ENCODE results near the gene RELL1. TPM values are rescaled to one million over a fixed set of nuclear protein-coding genes. Genes with fewer than 3 reads are reported as not detected.

Gene RELL1
- polyA plus RNA-seq, 1 donor from 2014 or later = 0.47 TPM

- H3K27me3 ChIP-seq (ENCODE audit: insufficient read depth, low read depth, low read length) = no peaks in the 10 kb centered on the region
- H3K27ac ChIP-seq (ENCODE audit: low read length) = no peak overlapping the region
- H3K9me2 ChIP-seq (ENCODE audit: insufficient read depth, low read length) = no peaks in the 10 kb centered on the region
- H2AFZ ChIP-seq (ENCODE audit: low read depth, low read length) = no peak overlapping the region
- no peaks in the 10 kb centered on the region for H4K20me1 ChIP-seq (ENCODE audit: insufficient read depth)
- no peak for TF ChIP-seq POLR2AphosphoS5 (IDR thresholded peaks at IDR 0.05)
- no peak for TF ChIP-seq CTCF (IDR thresholded peaks at IDR 0.05; ENCODE audit: poor library complexity, severe bottlenecking)
- TF ChIP-seq TAF1 (IDR thresholded peaks at IDR 0.05; ENCODE audit: low read depth) = no peak
- TF ChIP-seq EP300 (conservative IDR thresholded peaks at IDR 0.05; ENCODE audit: poor library complexity, severe bottlenecking) = no peak
- no peaks in the 10 kb centered on the region for H3F3A ChIP-seq (ENCODE audit: insufficient read depth, low read length, poor library complexity, severe bottlenecking)
- H3K4me2 ChIP-seq (ENCODE audit: low read length) = no peak overlapping the region
- H3K4me3 ChIP-seq (ENCODE audit: low read length) = no peak overlapping the region
- H3K79me2 ChIP-seq (replicated peaks; ENCODE audit: insufficient read depth, low read length) = no peaks in the 10 kb centered on the region
- H3K9me3 ChIP-seq (ENCODE audit: low read length) = no peaks in the 10 kb centered on the region
- no peaks in the 10 kb centered on the region for H3K36me3 ChIP-seq (ENCODE audit: insufficient read depth, low read length)
- H3K9ac ChIP-seq (ENCODE audit: low read length) = no peak overlapping the region
These were observed 118.3 kb downstream of the RELL1 start for GRCh38 chr4:37567836-37568235.

- no peaks in the 10 kb centered on the region for H3K79me2 ChIP-seq (replicated peaks; ENCODE audit: insufficient read depth, low read length)
- no peak overlapping the region for H3K4me3 ChIP-seq (ENCODE audit: low read length)
- no peaks in the 10 kb centered on the region for H3K27me3 ChIP-seq (ENCODE audit: insufficient read depth, low read depth, low read length)
- TF ChIP-seq POLR2AphosphoS5 (IDR thresholded peaks at IDR 0.05) = no peak
- no peak for TF ChIP-seq TAF1 (IDR thresholded peaks at IDR 0.05; ENCODE audit: low read depth)
- no peak for TF ChIP-seq MXI1 (conservative IDR thresholded peaks at IDR 0.05; ENCODE audit: poor library complexity, severe bottlenecking)
- no peak for TF ChIP-seq REST (IDR thresholded peaks at IDR 0.05; ENCODE audit: borderline replicate concordance)
- no peak for TF ChIP-seq RAD21 (conservative IDR thresholded peaks at IDR 0.05)
- TF ChIP-seq CTCF (IDR thresholded peaks at IDR 0.05; ENCODE audit: poor library complexity, severe bottlenecking) = no peak
- TF ChIP-seq EP300 (conservative IDR thresholded peaks at IDR 0.05; ENCODE audit: poor library complexity, severe bottlenecking) = no peak
- no peak for TF ChIP-seq EZH2 (IDR thresholded peaks at IDR 0.05; ENCODE audit: borderline replicate concordance, insufficient read depth, low read length, poor library complexity, severe bottlenecking)
- no peak for TF ChIP-seq SMC3 (conservative IDR thresholded peaks at IDR 0.05; ENCODE audit: poor library complexity)
- H3K4me2 ChIP-seq (ENCODE audit: low read length) = no peak overlapping the region
- no peaks in the 10 kb centered on the region for H4K20me1 ChIP-seq (ENCODE audit: insufficient read depth)
- H3K9me3 ChIP-seq (ENCODE audit: low read length) = no peaks in the 10 kb centered on the region
- no peaks in the 10 kb centered on the region for H3K9me2 ChIP-seq (ENCODE audit: insufficient read depth, low read length)
- no peak overlapping the region for H3K27ac ChIP-seq (ENCODE audit: low read length)
- no peak overlapping the region for H2AFZ ChIP-seq (ENCODE audit: low read depth, low read length)
- no peaks in the 10 kb centered on the region for H3K36me3 ChIP-seq (ENCODE audit: insufficient read depth, low read length)
- no peaks in the 10 kb centered on the region for H3F3A ChIP-seq (ENCODE audit: insufficient read depth, low read length, poor library complexity, severe bottlenecking)
- H3K9ac ChIP-seq (ENCODE audit: low read length) = no peak overlapping the region
These were observed 123.6 kb downstream of the RELL1 start for GRCh38 chr4:37562592-37562991.

Measured in neural cell (in vitro differentiated cells).